Upper lobe of left lung (tissue), 4 donors: ENCODE data around the gene AP1S3.

ENCODE experiments used
- POLR2AphosphoS5 ChIP-seq, 2 donors: sonication (generic); formaldehyde crosslinking; IDR thresholded peaks; one replicate each; pipeline ENCODE4 v1.5.1; 2017; ENCODE audit warnings: antibody characterized with exemption in 2 of 2
- TF ChIP-seq, protein P1 (sequence below), 6 experiments: fragments of 450-650 bp in 4 of 6; fragments of 200-600 bp in 2 of 6; sonication (generic) in 2 of 6; IDR thresholded peaks; one replicate each; pipeline ENCODE4 v1.5.1; 2016 to 2019; ENCODE audit warnings: antibody characterized with exemption in 6 of 6

DNA sequence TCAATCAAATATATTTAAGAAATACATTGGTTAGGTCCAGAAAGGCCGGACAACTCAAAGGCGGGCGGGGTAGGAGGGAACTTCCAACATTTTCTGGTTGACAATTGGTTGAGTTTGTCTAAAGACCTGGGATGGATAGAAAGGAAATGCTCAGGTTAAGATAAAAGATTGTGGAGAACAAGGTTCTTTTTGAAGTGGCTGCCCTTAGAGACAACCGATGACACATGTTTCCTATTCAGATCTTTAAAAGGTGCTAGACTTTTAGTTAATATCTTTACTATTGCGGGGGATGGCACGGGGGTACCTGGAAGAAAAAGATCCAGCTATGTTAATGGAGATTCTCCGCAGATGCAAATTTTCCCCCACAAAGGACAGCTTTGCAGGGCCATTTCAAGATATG is 10.0 kb upstream of the AP1S3 start:
- TF ChIP-seq, protein P1, sequence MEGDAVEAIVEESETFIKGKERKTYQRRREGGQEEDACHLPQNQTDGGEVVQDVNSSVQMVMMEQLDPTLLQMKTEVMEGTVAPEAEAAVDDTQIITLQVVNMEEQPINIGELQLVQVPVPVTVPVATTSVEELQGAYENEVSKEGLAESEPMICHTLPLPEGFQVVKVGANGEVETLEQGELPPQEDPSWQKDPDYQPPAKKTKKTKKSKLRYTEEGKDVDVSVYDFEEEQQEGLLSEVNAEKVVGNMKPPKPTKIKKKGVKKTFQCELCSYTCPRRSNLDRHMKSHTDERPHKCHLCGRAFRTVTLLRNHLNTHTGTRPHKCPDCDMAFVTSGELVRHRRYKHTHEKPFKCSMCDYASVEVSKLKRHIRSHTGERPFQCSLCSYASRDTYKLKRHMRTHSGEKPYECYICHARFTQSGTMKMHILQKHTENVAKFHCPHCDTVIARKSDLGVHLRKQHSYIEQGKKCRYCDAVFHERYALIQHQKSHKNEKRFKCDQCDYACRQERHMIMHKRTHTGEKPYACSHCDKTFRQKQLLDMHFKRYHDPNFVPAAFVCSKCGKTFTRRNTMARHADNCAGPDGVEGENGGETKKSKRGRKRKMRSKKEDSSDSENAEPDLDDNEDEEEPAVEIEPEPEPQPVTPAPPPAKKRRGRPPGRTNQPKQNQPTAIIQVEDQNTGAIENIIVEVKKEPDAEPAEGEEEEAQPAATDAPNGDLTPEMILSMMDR (IDR thresholded peaks at IDR 0.05): no peak
- TF ChIP-seq POLR2AphosphoS5 (IDR thresholded peaks at IDR 0.05): no peak
